IMR-90 (cell line): ENCODE measurements around the gene UMOD.

Experiments
- BHLHE40 ChIP-seq: fragments of 150-350 bp; IDR thresholded peaks from 2 replicates; pipeline ENCODE4 v1.6.1; 2016; ENCODE audit warnings: mild to moderate bottlenecking, low read depth, low read length
- CEBPB ChIP-seq: IDR thresholded peaks from 2 replicates; pipeline ENCODE4 v1.6.1; 2012; ENCODE audit warnings: low read depth, low read length, improper control_type of control experiment
- CHD1 ChIP-seq: IDR thresholded peaks from 2 replicates; pipeline ENCODE4 v1.6.1; 2012; ENCODE audit warnings: low read depth, low read length, improper control_type of control experiment
- CTCF ChIP-seq: conservative IDR thresholded peaks from 2 replicates; pipeline ENCODE4 v1.5.1; 2012; ENCODE audit warnings: mild to moderate bottlenecking, low read depth, low read length, improper control_type of control experiment
- MAZ ChIP-seq: IDR thresholded peaks from 2 replicates; pipeline ENCODE4 v1.6.1; 2012; ENCODE audit warnings: low read depth, mild to moderate bottlenecking, low read length, improper control_type of control experiment, moderate library complexity, borderline replicate concordance
- MXI1 ChIP-seq: IDR thresholded peaks from 2 replicates; pipeline ENCODE4 v1.6.1; 2012; ENCODE audit warnings: low read depth, mild to moderate bottlenecking, low read length, moderate library complexity, borderline replicate concordance
- POLR2A ChIP-seq: IDR thresholded peaks from 2 replicates; pipeline ENCODE4 v1.6.1; 2012; ENCODE audit warnings: mild to moderate bottlenecking, low read depth, low read length
- RAD21 ChIP-seq: IDR thresholded peaks from 2 replicates; pipeline ENCODE4 v1.6.1; 2012; ENCODE audit warnings: low read length, improper control_type of control experiment
- USF2 ChIP-seq: fragments of 150-350 bp; IDR thresholded peaks from 2 replicates; pipeline ENCODE4 v1.6.1; 2017; ENCODE audit warnings: mild to moderate bottlenecking, antibody characterized with exemption, low read length, low read depth

- TF ChIP-seq CTCF, result no peak
- no peak for TF ChIP-seq POLR2A
- TF ChIP-seq CEBPB, result no peak
- TF ChIP-seq CHD1, result no peak
- no peak for TF ChIP-seq RAD21
- TF ChIP-seq MAZ, result no peak
- TF ChIP-seq BHLHE40, result no peak
- no peak for TF ChIP-seq USF2
- TF ChIP-seq MXI1, result no peak
These were observed 45.1 kb upstream of the UMOD start for GRCh38 chr16:20397468-20398074.
